Vagina (tissue), 2 donors: ENCODE data around the gene TXNRD2. TPM values are rescaled to one million over a fixed set of nuclear protein-coding genes. Genes with fewer than 3 reads are reported as not detected.

Experiments used
- DNase-seq, 2 donors: peaks; one replicate each; pipeline ENCODE4 v3.0.0-alpha.2; 2017; ENCODE audit errors: extremely low spot score in 2 of 2
- H3K27ac ChIP-seq: fragments of 200-600 bp; sonication (generic); one replicate; pipeline ENCODE4 v1.5.1; 2019
- H3K27me3 ChIP-seq: fragments of 200-600 bp; sonication (generic); one replicate; pipeline ENCODE4 v1.5.1; 2019
- H3K36me3 ChIP-seq, 2 donors: fragments of 200-600 bp; sonication (generic); one replicate each; pipeline ENCODE4 v1.5.1; 2017 to 2019
- H3K4me1 ChIP-seq: fragments of 200-600 bp; sonication (generic); one replicate; pipeline ENCODE4 v1.5.1; 2019
- H3K4me3 ChIP-seq, 2 donors: fragments of 200-600 bp; sonication (generic); 1 replicate in 1 of 2; 2 replicates in 1 of 2; pipeline ENCODE4 v1.5.1; 2016 to 2019
- H3K9me3 ChIP-seq: fragments of 200-600 bp; sonication (generic); one replicate; pipeline ENCODE4 v1.5.1; 2019
- POLR2A ChIP-seq, 2 donors: fragments of 450-650 bp; IDR thresholded peaks; one replicate each; pipeline ENCODE4 v1.6.1; 2017; ENCODE audit warnings: antibody characterized with exemption in 2 of 2, mild to moderate bottlenecking in 2 of 2, moderate library complexity in 2 of 2
- POLR2AphosphoS5 ChIP-seq, 2 donors: sonication (generic); formaldehyde crosslinking; IDR thresholded peaks; one replicate each; pipeline ENCODE4 v1.9.0; 2017; ENCODE audit warnings: antibody characterized with exemption in 2 of 2, mild to moderate bottlenecking in 2 of 2, low read depth in 1 of 2; ENCODE audit not compliant: insufficient read depth in 1 of 2
- intact Hi-C: fragments of 100-400 bp; cut with DNase I; formaldehyde crosslinking; loops from one replicate; pipeline ENCODE4 v1.15.1; 2023
- total RNA-seq: library from RNA; depleted of rRNA; stranded (reverse); fragments of >200 nt; gene quantifications from one replicate; pipeline ENCODE4 v1.2.3, GENCODE V29; 2016
- TF ChIP-seq, protein P1 (sequence below), 3 experiments: fragments of 450-650 bp in 2 of 3; fragments of 200-600 bp in 1 of 3; sonication (generic) in 1 of 3; IDR thresholded peaks; one replicate each; pipeline ENCODE4 v1.5.1; 2017 to 2019; ENCODE audit warnings: antibody characterized with exemption in 3 of 3, mild to moderate bottlenecking in 2 of 3, moderate library complexity in 2 of 3

The TXNRD2 gene
- total RNA-seq, 1 donor from 2014 or later = 13.5 TPM

DNA sequence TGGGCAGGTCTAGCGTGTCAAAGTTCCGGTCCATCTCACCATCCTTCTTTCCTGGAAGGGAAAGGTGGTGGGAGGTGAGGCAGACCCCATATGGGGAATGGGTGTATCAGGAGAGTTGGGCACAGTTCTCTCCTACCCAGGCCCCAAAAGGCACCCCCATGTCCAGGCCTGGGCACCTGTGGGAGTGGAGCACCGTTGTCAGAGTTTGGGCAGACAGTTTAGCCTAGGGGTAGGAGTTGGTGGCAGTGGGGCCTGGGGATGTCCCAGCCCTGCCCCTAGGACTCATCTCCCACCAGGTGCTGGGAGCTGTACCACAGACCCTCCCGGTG lies 34.1 kb upstream of the TXNRD2 start:
- intact Hi-C loops = no loop called here

DNA sequence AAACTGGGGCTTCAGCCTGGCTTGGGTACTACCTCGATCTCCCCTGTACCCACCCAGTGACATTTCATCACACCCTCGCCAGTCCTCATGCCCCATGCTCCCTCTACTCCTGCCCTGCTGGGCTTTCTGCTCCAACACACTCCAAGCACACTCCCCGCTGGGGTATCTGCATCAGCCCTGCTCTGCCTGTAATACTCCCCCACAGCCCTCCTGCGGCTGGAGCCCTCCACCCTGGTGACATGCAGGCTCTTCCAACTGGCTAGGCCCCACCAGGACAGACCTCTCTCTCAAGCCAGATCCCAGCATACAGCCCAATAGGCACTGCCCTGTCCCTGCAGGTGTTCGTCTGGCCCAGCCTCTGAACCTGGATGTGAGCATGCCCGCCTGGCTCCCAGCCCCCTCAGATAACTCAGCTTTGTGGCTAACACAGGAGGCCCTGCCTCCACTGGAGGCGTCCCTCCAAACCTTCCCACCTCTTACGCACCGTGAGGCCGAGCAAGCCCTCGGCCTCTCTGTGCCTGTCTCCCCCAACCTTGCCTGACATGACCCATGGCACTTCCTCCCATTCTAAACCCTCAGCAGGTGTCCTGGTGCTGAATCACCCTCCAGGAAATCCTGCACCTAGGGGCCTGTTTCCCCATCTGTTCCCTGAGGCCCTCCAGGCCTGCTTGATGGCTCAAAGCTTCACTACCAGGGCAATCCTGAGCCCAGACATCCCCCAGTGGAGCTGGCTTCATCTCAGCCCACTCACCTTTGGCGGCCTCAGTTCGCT lies 33.5 kb upstream of the TXNRD2 start:
- Histone ChIP-seq H3K4me1 (peaks cover 15% of the 10 kb centered on the region), H3K4me3 (no peak overlapping the region), H3K9me3 (no peaks in the 10 kb centered on the region), H3K27ac (no peak overlapping the region), H3K36me3 (peaks cover 0 to 10% of the 10 kb centered on the region in 2 donors), H3K27me3 (no peaks in the 10 kb centered on the region)
- no peak for DNase-seq
- TF ChIP-seq, protein P1, sequence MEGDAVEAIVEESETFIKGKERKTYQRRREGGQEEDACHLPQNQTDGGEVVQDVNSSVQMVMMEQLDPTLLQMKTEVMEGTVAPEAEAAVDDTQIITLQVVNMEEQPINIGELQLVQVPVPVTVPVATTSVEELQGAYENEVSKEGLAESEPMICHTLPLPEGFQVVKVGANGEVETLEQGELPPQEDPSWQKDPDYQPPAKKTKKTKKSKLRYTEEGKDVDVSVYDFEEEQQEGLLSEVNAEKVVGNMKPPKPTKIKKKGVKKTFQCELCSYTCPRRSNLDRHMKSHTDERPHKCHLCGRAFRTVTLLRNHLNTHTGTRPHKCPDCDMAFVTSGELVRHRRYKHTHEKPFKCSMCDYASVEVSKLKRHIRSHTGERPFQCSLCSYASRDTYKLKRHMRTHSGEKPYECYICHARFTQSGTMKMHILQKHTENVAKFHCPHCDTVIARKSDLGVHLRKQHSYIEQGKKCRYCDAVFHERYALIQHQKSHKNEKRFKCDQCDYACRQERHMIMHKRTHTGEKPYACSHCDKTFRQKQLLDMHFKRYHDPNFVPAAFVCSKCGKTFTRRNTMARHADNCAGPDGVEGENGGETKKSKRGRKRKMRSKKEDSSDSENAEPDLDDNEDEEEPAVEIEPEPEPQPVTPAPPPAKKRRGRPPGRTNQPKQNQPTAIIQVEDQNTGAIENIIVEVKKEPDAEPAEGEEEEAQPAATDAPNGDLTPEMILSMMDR (IDR thresholded peaks at IDR 0.05) = no peak
- TF ChIP-seq POLR2AphosphoS5 (IDR thresholded peaks at IDR 0.05; ENCODE audit: insufficient read depth in 1 of 2, low read depth in 1 of 2) (no peak), POLR2A (IDR thresholded peaks at IDR 0.05) (no peak)
- intact Hi-C loops = no loop called here

More for the DNA sequence above, 34.1 kb upstream of the TXNRD2 start:
- DNase-seq = no peak
- no peaks in the 10 kb centered on the region for H3K27me3 ChIP-seq
- H3K4me1 ChIP-seq = peaks cover 13% of the 10 kb centered on the region
- no peak for TF ChIP-seq POLR2A (IDR thresholded peaks at IDR 0.05)
- no peak for TF ChIP-seq POLR2AphosphoS5 (IDR thresholded peaks at IDR 0.05; ENCODE audit: insufficient read depth in 1 of 2, low read depth in 1 of 2)
- TF ChIP-seq, protein P1 (IDR thresholded peaks at IDR 0.05) = no peak
- no peak overlapping the region for H3K4me3 ChIP-seq
- H3K27ac ChIP-seq = no peak overlapping the region
- H3K36me3 ChIP-seq = peaks cover 0 to 12% of the 10 kb centered on the region in 2 donors
- H3K9me3 ChIP-seq = no peaks in the 10 kb centered on the region

DNA sequence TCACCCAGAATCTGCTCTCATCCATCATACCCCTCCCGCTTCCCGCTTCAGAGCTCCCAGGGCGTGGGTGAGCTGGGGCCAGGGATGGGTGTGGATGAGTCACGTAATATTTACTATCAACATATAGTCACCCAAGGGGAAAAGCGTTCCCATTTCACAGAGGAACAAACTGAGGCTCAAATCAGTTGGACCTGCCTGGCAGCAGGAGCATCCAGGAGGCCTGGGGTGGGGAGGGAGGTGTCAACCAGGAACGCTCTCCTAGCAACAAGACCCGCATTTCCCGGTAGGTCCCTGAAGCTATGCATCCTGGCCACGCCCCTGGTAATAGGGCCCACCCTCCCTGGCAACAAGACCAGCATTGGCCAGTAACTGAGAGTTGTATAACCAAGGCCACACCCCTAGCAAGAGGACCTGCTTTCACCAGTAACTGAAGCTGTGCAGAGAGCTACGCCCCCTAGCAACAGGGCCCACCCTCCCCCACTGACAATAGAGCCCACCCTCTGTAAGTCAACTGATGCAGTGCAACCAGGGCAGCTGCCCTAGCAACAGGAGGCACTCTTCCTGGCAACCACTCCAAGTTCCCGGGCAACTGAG lies 32.7 kb upstream of the TXNRD2 start:
- Histone ChIP-seq H3K9me3 (no peaks in the 10 kb centered on the region), H3K36me3 (peaks cover 0 to 15% of the 10 kb centered on the region in 2 donors), H3K27me3 (no peaks in the 10 kb centered on the region), H3K4me1 (peaks cover 15% of the 10 kb centered on the region), H3K27ac (no peak overlapping the region), H3K4me3 (no peak overlapping the region)
- DNase-seq = no peak
- intact Hi-C loops = no loop called here
- TF ChIP-seq, protein P1 (IDR thresholded peaks at IDR 0.05) = no peak
- TF ChIP-seq POLR2AphosphoS5 (IDR thresholded peaks at IDR 0.05; ENCODE audit: insufficient read depth in 1 of 2, low read depth in 1 of 2) = no peak
- no peak for TF ChIP-seq POLR2A (IDR thresholded peaks at IDR 0.05)

DNA sequence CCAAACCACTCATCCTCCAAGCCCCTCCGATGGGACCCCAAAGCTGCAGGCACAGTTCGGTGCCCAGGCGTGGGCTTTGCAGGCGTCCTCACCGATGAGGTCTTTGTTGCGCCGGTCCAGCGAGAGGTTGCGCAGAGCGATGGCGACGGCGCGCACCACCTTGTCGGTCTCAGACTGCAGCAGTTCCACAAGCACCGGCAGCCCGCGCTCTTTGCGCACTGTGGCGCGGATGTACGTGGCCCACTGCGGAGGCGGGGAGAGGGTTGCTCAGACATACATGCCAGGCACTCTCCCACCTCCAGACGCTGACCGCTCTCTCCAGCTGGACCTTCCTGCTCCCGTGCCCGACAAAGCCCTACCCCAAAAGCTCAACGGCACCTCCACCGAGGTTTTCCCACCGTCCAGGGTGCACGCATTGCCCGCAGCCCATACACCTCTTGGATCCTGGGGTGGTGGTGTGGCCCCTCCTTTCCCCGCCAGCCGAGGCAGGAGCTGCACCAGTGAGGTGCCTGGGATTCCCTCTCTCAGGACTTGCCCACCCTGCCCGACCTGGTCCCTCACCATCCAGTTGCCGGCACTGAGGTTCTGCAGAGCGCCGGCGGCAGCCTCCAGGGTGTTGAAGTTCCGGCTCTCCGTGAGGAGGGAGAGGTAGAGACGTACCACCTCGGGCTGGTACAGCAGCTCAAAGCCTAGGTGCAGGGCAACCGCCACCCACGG lies 32.1 kb upstream of the TXNRD2 start:
- H3K36me3 ChIP-seq = peaks cover 0 to 20% of the 10 kb centered on the region in 2 donors

More for the DNA sequence above, 32.1 kb upstream of the TXNRD2 start:
- Histone ChIP-seq H3K27ac (no peak overlapping the region), H3K4me1 (peaks cover 15% of the 10 kb centered on the region), H3K9me3 (no peaks in the 10 kb centered on the region), H3K27me3 (no peaks in the 10 kb centered on the region), H3K4me3 (no peak overlapping the region)
- TF ChIP-seq POLR2AphosphoS5 (IDR thresholded peaks at IDR 0.05; ENCODE audit: insufficient read depth in 1 of 2, low read depth in 1 of 2) = no peak
- TF ChIP-seq, protein P1 (IDR thresholded peaks at IDR 0.05) = no peak
- no peak for TF ChIP-seq POLR2A (IDR thresholded peaks at IDR 0.05)
- DNase-seq = no peak
- intact Hi-C loops = no loop called here
